ENCODE results near the gene FNDC5. TPM values are rescaled to one million over a fixed set of nuclear protein-coding genes. Genes with fewer than 3 reads are reported as not detected.
"Not testable (repeated sequence)": the region's sequence is repeated elsewhere in the genome, so short reads cannot be mapped to it uniquely, and the experiment has no call there.

The FNDC5 gene
- not detected for total RNA-seq

DNA sequence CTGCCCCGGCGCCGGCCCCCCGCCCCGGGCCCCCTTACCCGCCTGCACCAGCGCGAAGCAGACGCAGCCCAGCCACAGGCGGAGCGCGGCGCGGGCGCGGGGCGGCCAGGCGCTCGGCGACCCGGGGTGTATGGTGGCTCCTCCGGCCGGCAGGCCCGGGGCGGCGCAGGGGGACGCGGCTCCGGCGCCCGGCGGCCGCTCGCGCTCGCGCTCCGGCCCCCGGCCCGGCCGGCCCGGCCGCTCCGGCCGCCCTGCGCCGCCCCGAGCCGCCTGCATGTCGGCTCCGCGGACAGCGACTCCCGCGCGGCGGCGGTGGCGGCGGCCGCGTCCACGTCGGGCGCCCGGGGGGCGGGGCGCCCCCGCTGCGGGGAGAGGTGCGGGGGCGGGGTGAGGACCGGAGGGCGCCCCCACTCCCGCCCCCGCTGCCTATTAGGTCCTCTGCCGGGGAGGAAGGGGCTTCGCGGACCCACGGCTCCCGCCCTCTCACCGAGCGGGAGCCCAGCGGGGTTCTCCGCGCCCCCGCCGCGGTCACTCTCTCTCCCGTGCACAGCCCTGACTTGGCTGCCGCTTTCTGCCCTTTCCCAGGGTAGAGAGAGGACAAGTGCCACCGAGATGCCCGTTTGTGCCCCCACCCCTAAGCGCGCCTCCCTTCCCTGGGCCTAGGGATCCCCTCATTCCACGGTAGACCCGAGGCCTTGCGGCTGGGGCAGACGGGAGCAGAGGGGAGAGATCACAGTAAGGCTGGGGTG is at the start of gene FNDC5:
Gene FNDC5 (minus strand): TSS at position 298 of the 749 bp plus-strand sequence.
- DNase-seq: no peak

DNA sequence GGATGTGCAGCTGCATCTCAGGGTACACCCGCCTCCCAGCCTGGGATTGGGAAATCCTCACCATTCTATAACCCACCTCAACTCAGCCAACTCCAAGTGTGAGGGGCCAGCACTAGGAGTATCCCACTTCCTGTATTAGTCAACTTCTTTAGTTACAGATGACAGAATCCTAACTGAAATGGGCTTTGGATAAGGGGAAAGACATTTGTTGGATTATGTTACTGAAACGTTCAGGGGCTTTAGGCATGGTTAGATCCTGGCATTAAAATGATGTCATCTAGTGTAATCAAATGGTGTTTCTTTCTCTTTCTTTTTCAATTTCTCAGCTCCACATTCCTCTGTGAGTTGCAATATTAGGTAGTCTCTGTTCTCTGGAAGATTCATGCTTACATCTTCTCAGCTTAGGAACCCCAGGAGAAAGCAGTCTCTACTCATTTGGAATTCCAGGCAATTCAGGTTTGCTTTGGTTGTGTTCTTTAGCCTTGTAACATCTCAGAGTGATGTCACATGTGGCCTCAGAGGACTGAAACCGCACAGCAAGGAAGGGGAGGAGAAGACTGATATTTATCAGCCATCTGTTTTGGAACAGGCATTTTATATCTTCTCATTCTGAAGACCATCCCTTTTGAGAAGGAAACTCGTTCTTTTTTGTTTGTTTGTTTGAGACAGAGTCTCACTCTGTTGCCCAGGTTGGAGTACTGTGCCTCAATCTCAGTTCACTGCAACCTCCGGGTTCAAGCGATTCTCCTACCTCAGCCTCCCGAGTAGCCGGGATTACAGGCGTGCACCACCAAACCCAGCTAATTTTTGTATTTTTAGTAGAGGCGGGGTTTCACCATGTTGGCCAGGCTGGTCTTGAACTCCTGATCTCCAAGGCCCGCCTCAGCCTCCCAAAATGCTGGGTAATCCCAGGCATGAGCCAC is 49.4 kb upstream of the FNDC5 start:
- DNase-seq: no peak

DNA sequence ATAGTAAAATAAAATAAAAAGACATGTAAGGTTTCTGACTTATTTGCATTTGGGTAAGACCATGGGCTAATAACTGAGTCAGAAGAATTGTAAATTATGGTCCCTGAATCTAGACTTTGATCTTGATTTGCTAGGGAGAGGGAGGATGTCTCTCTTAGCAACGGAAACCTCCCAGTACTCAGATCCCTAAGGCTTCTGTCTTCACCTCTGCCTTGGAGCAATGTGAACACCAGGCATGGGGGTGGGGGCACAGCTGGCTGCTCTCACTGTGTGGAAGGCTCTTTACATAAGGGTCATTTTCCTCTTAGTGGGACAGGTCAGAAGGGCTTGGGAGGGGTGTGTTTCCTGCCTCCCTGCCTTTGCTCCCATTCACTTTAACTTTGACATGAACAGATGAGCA is 47.5 kb upstream of the FNDC5 start:
- no peak for DNase-seq

DNA sequence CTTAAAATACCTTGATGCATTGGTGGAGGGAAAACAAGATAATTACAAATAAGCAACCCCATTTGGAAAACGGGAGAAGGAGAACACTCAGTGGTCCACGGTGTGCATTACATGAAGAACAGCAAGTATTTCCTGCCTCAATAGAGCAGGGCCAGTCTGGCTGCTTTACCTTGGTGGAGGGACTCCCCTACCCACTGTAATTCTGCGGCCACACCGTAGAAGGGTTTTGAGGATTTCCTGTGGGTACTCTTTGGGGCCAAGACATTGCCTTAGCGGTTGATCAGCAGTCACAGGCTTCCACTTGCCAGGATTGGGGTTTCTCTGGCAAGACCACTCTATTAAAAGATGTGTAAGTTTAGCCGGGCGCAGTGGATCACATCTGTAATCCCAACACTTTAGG is 46.8 kb upstream of the FNDC5 start:
- DNase-seq: no peak

DNA sequence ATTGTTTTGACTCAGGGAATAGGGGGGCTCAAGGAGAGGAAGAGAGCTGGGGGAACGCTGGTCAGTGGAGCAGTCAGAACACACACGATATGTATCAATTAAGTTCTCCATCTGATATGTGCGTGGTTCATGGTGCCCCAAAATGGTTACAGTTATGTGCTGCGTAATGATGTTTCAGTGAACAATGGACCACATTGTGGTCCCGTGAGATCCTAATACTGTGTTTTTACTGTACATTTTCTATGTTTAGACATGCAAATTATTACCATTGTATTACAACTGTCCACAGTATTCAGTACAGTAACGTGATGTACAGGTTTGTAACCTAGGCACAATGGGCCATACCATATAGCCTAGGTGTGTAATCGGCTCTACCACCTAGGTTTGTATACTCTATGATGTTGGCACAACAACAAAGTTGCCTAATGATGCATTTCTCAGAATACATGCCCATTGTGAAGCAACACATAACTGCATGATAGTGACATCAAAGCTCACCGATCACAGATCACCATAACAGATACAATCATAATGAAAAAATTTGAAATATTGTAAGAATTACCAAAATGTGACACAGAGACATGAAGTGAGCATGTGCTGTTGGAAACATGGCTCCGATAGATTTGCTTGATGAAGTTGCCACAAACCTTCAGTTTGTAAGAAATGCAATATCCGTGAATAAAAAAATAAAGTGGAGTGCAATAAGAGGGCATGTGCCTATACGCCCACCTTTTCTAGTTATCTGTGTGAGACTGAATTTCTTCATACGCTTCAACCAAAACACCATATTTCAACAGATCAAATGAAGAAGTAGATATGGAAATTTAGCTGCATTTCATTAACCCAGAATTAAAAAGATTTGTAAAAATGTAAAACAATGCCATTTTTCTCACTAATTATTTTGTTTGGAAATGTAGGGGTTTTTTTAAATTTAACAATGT is 45.3 kb upstream of the FNDC5 start:
- no peak for DNase-seq

DNA sequence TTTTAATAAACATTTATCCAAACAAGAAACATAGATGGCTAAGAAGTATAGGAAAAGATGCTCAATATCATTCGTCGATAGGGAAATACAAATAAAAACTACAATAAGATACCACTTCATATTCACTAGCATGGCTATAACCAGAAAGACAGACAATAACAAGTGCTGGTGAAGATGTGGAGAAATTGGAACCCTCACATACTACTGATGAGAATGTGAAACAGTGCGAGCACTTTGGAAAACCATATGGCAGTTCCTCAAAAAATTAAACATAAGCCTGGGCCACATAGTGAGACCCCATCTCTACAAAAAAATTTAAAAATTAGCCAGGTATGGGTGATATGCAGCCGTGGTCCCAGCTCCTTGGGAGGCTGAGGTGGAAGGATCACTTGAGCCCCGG is 39.6 kb upstream of the FNDC5 start:
- DNase-seq: no peak

DNA sequence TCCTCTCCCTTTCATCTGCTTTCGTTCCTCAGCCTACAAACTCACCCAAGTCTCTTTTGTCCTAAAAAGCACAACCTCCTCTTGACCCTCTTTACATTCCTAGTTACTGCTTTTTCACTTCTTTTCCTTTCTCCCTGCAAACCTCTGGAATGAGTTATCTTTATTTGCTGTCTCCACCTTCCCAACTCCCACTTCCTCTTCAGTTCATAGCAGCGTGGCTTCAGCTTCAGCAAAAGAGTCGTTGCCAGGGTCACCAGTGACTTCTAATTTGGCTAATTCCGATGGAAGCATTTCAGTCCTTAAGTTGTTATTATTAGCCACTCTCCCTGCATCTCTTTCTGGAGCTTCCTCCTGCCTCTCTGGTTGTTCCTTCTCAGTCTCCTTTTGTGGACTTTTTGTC is 36.7 kb upstream of the FNDC5 start:
- no peak for DNase-seq

DNA sequence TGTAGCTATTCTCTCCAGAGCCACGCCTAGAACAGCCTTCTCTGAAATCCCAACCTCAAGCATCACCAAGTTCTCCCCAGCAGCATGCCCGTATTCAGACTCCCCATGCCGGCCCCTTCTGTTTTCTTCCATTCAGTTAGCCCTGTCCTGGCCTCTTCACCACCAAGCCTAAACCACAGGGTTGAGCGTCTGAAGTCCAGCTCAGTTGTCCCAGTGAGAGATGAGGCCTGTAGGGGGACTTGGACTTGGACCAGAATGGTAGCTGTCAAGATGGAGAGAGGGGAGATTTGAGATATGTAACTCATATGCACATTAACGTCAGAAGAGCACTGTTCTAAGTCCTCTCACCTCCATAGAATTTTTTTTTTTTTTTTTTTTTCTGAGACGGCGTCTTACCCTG is 35.9 kb upstream of the FNDC5 start:
- DNase-seq: no peak

DNA sequence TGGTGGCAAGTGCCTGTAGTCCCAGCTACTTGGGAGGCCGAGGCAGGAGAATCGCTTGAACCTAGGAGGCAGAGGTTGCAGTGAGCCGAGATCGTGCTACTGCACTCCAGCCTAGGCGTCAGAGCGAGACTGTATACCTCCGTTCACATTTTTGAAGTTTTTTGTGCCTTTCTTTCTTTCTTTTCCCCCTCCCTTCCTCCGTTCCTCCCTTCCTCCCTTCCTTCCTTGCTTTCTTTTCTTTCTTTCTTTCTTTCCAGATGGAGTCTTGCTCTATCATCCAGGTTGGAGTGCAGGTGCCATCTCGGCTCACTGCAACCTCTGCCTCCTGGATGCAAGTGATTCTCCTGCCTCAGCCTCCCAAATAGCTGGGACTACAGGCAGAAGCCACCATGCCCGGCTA is 34.9 kb upstream of the FNDC5 start:
- DNase-seq: not testable (repeated sequence)

DNA sequence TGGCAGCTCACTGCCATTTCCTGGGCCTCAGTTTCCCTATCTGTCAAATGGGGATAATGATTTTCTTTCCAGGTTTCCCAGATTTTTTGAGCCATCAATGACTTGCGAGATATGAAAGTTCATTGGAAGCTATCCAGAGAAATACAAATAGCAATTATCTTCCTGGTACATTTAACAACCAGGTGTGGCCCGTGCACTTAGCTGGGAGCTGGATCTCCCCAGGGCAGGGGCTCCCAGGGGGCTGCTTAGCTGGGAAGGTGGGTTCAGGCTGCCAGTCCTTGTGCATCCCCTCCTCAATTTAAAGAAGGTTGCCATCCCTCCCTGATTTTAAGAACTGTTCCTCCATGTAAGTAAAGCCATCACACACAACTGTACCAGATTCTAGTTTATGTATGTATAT is 34.1 kb upstream of the FNDC5 start:
- no peak for DNase-seq

DNA sequence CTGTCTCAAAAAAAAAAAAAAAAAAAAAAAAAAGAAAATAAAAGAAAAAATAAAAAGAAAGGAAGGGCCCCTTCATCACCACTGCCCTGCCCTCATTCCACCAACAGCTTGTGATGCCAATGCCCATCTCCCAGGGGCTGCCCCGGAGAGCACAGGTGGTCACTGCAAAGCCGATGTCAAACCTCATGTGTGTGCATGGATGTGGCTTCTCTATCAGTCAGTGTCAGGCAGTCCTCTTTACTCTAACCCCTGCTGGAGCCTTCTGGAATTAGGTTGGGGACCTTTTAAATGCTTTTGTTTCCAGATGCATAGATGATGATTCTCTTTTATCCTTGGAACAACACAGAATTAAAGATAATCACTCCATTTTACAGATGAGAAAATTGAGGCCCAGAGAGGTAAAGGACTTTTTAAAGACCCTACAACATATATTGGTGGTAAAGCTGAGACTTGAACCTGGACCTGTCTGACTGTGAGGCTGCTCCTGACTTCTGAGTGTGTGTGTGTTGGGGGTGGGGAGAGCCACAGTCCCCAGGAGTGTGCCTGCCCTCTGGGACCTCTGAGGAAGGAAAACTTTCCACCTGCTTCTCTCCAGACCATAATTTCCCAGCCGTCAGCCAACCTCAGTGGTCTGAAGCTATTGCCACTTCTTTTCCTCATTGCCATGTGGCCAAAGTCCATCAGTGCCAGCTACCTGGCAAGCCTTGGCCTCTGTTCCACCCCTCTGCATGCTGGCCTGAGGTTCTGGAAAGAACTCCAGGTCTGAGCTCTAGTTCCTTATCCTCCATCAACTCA is 33.5 kb upstream of the FNDC5 start:
- DNase-seq: no peak

DNA sequence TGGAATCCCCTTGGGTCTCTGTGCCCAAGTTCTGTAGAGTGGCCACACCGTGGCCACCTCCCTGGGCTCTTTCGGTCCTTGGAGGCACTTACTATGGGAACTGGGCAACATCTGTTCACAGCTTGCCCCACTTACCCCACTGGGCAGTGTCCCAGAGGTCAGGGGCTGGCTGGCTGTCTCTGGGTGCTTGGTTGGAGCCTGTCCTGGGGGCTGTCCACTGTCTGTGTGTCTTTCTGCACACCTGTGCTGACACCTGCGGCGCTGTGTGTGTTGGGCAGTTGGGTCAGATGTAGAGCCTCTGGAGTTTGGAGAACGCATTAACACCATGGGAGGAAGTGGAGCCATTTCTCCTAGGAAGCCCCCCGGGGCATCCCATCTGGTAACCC is 31.8 kb upstream of the FNDC5 start:
- DNase-seq: no peak

DNA sequence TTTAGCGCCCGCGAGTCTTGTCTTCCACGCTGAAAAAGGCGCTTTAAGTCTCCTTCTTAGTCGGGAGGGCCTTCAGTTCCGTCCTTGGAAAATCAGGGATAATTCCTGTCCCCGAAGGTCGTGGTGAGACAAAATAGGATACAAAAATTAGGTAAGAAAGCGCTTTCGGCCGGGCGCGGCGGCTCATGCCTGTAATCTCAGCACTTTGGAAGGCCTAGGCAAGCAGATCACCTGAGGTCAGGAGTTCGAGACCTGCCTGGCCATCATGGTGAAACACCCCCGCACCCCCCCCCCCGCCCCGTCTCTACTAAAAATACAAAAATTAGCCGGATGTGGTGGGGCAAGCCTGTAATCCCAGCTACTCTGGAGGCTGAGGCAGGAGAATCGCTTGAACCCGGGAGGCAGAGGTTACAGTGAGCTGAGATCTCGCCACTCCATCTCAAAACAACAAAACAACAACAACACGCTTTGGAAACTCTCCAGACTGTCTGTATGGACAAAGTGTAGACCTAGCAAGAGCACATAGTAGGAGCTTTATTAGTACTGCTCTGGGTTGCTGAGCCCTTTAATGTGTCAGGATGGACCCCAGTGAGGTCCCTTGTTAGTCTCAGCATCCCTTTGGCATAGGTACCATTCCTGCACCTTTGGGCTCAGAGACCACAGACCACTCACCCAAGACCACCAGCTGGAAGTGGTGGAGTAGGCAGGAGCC is 31.3 kb upstream of the FNDC5 start:
- no peak for DNase-seq

DNA sequence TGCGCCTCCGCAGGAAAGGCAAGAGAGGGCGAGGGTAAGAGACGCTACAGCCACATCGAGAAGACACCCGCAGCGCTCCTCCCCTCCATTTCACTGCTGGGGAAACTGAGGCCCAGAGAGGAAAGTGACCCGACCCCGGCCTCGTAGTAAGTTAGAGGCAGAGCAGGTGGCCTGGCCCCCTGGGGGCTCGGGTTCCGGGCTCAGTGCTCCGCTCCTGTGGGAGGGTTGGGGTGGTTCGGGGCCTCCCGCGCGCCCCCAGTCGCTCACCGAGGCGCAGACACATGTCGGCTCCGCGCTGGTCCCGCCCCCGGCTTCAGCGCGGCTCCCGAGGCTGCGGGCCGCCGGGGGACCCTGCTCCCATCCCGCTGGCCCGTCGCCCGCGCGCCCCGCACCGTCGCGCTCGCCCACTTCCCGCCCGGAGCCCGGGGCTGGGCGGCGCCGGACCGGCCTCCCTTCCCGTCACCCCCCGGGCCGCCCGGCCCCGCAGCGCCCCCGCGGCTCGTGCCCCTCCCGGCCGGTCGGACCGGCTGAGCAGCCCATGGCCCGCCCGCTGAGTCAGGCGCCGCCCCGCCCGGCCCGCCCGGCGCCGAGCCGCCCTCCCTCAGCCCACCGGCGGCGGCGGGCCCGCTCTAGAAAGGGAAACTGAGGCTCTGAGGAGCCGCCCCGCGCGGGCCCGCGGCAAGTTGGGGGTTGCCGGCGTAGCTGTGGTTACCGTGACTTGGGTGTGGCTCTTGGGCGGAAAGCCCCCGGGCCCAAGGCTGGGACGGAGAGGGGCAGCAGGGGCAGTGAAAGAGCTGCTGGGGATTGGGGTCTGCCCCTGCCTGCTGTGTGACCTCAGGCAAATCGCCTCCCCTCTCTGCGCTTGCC is 30.5 kb upstream of the FNDC5 start, which contains the start of gene TMEM54:
Gene TMEM54 (minus strand): TSS at position 434 of the 867 bp plus-strand sequence. CDS start 151 bp downstream, at position 283.
- DNase-seq: no peak

DNA sequence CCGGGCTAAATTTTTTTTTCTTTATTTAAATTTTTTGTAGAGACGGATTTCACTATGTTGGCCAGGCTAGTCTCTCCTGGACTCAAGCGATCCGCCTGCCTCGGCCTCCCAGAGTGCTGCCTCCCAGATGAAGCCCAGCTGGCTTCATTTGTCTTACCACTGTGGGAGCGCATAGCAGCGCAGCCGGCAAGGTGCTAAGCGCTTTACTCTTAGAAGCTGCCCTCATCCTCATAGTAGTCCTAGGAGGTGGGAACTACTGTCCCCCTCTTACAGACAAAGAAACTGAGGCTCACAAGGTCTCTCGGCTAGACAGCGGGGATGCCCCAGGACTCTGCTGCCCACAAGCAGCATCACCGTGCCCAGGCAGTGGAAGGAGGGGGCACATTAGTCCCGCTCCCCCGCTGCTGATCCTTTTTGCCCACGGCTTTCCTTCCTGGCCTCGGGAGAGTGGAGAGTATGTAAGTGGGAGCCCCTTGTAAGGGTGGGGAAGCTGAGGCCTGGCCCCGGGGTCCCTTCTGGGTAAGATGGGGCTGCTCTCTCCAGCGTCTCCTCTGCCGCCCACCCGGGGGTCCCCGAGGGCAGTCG is 29.8 kb upstream of the FNDC5 start:
- no peak for DNase-seq

DNA sequence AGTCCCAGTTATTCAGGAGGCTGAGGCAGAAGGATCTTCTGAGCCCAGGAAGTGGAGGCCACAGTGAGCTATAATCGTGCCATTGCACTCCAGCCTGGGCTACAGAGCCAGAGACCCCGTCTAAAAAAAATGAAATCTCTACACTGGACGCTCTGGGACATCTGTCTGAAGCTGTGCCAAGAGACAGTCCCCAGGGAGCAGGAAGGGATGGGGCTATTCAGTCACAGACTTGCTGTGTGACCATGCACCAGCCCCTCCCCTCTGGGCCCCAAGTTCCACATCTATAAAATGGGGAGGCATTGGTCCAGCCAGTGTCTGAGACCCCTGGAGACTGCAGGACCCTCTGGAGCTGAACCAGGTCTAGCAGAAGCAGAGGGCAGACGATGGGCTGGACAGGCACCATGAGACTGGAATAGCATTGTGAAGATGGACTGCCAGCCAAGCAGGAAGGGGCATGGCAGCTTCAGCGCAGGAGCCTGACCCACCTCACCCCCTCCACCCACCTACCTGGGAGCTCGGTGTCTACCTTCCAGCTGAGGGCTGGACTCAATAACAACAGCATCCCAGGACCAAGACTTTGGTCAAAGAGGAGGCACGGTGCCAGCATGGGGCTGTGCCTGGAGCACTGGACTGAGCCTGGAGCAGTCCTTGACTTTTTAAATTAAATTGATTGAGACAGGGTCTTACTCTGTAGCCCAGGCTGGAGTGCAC is 29.0 kb upstream of the FNDC5 start:
- DNase-seq: no peak

DNA sequence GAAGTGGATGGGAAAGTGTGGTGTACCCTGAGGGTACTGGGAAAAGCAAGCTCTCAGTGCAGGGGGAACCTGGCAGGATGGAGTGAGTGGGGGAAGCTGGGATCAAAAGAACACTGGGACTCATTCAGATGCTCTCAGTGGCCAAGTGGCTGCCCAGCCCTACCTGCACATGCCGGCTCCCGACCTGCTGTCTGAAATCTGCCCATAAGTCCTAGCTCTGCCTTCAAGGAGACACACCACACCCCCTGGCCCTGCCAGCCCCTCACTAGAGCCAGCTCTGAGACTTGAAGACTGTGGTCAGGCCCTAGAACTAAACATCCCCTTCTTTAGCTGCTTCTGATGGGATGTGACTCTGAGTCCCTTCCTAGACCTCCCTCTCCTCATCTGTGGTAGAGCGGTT is 28.2 kb upstream of the FNDC5 start:
- no peak for DNase-seq

DNA sequence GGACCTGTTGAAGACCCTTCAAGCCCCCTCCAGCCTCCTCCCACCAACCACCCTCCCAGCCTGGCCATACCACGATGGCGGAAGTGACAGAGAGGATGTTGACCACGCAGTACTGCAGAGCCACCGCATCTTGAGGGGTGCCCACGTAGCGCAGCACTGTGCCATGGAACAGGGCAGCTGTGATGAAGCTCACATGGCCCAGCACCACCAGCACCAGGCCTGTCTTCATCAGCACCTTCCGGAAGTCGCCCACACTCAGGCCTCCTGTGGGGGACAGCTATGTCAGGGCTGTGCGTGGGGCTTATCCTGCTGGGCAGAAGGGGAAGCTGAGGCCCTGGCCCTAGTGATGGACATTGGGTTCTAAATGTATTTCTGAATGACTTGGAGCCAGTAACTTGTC is 27.3 kb upstream of the FNDC5 start:
- DNase-seq: no peak

All from effector CD4-positive, alpha-beta T cell (primary cell).